Stimulated activated CD4-positive, alpha-beta T cell treated with anti-CD3 and anti-CD28 coated beads, Interleukin-1b, Interleukin-23, amount 100 ng/mL, for 1 hour (primary cell): ENCODE results near the gene TLCD4.
"Not testable (repeated sequence)": the region's sequence is repeated elsewhere in the genome, so short reads cannot be mapped to it uniquely, and the experiment has no call there.

ENCODE experiments used
- DNase-seq, 2 donors: peaks; one replicate each; pipeline ENCODE4 v3.0.0-alpha.2; 2020; ENCODE audit warnings: low read depth in 2 of 2

The TLCD4 gene

DNA sequence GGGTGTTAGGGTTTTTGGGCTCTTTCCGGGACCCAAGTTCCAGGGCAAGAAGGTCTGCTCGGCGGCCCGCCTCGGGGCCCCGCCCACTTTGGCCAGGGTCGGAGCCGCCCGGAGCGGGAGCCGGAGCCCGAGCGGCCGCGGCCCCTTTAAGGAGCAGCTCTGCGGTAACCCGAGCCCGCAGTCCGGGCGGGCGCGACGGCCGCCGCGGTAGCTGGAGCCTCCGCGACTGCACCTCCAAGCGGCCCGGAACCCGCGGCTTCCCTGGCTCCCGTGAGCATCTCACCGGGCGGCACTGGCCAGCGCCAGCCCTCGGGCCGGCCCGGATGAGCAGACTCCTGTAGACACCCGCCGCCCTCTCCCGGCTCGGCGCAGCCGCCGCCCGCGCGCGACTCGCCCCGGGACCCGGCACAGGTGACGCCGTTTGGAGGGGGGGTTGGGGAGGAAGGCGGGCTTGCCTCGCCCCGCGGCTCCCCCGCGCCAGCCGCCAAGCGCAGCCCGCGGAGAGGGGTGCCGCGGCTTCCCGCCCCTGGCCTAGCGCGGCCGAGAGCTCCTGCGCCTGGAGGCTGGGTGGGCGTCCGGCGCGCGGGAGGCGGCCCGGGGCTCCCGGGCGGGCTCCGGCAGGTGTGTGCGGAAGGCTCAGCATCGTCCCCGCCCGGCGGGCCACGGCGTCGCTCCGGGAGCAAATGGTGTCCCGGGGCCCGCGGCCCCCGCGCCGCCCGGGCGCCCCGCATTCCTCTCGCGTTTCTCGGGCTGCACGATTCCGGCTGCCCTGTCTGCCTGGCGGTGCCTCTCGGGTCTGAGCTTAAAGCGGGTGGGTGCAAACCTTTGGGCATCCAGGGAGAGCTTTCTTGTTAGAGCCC, at the start of gene TLCD4:
Gene TLCD4 (plus strand): TSS at position 149 of the 860 bp plus-strand sequence. CDS start 26,547 bp downstream, outside the sequence.
- no peak for DNase-seq

GRCh38 chr1:95067568-95067967, 49.6 kb upstream of the TLCD4 start:
- no peak for DNase-seq

DNA sequence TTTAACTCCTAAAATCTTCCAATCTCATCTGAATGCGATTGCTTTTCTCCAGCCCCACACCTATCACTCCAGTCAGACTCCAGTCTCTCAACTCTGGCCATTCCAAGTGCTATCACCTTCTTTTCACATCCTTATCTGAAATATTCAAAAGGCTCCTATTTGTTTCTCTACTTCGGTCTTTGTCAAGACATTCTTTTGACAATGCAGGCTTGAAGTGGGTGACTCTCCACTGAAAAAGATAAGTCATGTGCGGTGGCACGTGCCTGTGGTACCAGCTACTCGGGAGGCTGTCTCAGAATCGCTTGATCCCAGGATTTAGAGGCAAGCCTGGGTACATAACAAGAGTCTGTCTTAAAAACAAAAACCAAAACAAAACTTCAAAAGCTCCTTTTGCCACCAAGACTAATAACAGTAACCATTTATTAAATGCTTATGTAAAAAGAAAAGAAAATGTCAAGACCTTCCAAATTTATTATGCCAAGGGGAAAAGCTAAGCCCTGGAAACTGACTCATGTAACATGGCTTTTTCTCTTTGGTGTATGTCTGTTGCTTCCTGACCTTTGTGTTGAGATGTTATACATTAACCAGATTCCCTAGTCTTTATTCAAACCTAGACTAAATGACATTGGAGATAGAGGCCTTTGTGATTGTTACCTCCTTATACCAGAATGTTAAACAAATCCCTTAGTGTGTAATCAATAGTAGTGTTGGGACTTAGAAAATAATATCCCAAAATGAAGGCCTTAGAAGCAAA, 48.0 kb upstream of the TLCD4 start:
- DNase-seq, result no peak

DNA sequence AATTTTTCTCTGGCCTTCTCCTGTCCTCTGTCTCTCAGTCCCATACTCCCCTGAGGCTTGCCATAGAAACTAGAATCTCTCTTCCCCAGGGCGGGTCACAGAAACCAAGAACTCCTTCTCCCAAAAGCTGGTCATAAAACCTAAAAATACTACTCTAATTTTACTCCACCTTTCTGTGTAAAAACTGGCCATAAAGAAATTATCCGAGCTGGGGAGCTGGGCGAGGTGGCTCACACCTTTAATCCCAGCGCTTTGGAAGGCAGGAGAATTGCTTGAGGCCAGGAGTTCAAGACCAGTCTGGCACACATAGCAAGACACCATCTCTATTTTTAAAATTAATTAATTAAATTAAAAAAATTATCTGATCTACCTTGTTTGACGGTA, 47.5 kb upstream of the TLCD4 start:
- no peak for DNase-seq

DNA sequence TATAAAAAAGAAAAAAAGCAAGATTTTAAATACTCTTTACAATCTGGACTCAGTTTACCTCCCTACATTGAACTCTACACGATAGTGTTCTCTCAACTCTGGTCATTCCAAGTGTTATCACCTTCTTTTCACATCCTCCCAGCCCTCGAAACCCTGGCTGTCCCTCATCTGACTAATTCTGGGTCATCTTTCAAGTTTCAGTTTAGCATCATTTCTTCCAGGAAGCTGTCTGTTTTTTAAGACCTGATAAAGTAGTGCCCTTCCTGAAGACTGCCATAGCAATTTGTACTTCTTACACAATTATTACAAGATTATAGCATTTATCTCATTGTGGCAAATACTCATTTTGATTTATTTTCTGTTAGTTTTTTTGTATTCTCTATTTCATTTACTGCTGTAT, 45.6 kb upstream of the TLCD4 start:
- DNase-seq, result no peak

- no peak for DNase-seq
Observed at GRCh38 chr1:95072117-95072516, 45.0 kb upstream of the TLCD4 start.

DNA sequence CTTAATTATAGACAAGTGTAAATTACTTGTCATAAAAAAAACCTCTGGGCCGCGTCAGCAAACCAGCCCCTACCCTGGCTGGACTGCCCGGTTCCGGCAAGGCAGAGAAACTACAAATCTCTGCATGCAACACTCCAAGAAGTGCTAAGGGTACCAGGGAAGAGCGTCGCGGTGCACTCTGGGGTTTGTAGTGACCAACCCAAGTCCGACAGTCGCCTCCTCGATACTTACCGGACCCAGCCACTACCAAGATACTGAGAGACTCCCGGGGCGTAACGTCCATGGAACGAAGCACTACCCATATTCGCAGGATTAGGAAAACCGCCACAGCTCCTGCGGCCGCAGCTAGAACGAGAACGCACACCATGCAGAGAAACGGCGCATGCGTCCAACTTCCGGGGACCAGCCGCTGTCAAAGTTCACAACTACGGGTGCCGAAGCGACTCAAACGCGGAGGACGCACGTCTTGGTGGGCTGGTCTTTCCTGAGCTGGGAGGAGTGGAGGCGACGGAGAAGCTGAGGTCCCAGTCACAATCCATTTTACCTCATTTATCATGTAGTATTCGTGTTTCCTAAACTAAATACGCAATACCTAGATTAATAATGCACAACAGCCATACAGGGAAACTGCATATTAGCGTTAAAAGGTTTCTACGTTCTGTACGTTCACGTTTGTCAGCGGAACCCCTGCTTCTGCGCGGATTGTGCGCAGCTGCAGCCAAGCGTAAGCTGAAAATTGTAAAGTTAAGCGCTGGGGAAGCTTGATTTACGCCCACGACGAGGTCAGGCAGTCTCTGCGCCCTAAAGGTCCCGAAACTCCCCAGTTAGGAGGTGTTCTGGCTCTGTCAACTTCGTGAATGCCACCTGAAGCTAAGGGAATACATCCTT, 44.4 kb upstream of the TLCD4 start, which contains the start of gene ALG14:
Gene ALG14 (minus strand): TSS at position 420 of the 888 bp plus-strand sequence. CDS start 53 bp downstream, at position 367.
- peak; percentile 72 to 81 for DNase-seq

DNA sequence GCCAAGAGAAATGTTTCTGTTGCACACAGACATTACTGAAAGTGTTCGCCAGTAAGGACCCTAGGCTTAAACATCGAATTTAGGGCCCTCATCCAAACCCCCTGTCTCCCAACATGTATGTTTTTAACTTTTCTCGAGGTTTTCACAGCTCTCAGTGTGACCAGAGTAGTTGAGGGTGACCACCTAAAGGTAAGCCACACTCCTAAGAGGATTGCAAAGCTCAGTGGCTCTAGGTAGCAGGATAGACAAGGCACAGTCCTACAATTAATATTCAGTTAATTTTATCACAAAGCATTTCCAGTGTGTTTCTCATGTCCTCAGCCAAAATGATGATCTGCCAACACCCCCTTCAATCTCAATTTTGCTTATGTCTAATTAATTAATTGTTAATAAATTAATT, 43.7 kb upstream of the TLCD4 start:
- DNase-seq, result no peak

DNA sequence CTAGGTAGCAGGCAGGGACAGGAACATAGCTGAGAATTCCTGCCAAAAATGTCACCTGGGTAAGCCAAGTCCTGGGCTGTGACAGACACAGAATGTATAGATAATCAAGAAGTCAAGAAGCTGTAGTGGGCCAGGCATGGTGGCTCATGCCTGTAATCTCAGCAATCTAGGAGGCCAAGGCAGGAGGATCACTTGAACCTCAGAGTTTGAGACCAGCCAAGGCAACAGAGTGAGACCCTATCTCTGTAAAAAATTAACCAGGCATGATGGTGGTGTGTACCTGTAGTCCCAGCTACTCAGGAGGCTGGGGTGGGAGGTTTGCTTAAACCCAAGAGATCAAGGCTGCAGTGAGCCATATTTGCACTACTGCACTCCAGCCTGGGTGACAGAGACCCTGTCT, 41.1 kb upstream of the TLCD4 start:
- no peak for DNase-seq

DNA sequence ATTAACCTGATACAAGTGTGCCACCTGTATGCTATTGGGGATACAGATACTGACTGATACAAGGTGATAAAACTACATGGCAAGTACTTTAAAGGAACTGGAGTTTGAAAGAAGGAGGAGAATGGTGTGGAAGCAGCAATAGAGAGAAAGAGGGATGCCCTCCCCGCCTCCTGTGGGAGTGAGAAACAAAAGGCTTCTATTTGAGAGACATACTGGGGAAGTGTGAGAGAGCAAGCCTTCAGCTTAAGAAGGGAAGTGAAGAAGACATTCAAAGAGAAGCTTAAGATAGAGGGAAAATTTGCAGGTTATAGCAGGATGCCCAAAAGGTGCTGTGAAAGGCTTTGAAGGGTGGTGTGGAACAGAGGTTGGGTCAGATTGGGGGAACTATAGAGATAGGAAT, 36.7 kb upstream of the TLCD4 start:
- no peak for DNase-seq

GRCh38 chr1:95080879-95081278, 36.3 kb upstream of the TLCD4 start:
- DNase-seq, result no peak

DNA sequence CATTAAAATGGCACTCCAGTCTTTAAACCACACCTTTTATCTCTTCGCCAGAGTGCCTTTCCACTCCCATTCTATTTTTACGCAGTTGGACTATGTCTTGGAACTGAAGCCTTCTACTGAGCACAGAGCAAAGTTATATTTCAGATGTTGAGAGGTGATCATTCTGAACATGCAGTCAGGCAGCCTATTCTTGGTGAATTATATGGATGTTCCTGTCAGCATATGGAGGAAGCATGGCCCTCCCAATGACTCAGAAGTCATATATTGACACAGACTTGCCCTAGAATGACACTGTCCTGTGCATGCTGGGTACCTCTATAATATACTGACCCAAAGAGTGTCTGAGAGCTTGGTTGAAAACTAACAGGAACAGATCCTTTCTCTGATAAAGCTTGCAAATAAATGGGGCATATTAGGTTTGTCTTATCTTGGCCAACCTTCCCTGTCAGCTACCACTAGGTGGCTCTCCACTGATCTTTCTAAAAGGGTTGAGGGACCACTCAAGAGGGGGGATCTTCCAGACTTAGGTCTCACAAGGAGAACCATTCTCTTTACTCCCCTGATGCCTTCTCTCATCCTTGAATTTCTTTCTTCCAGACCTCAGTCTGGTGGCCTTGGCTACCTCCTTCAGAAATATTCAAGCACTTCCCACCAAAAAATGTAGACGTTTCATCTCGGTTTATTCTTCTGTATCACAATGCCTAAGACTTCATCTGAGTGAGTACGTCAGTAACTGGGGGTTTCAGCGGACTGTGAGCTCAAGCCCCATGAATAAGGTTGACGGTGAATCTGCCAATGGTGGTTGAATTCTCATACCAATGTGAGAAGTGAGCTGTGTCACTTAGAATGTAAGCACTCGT, 32.6 kb upstream of the TLCD4 start:
- no peak for DNase-seq

DNA sequence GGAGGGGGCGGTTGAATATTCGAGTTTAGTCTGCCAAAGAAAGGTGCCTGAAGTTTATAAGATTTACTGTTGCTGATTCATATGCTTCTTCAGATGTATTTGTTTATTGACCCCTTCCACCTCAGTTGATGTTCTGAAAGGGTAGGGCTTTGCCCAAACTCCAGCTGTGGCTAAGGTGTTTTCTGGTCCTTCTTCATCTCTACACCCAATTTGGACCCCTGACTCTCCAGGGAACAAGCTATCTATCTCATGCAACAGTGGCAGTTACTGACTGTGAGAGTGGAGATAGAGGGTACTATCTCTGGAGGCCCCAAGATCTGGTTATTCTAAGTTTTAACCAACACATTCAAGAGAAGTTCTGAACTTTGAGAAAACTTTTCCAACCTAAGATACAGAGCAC, 31.8 kb upstream of the TLCD4 start:
- DNase-seq, result no peak

GRCh38 chr1:95086949-95087533, 30.1 kb upstream of the TLCD4 start:
- no peak for DNase-seq

DNA sequence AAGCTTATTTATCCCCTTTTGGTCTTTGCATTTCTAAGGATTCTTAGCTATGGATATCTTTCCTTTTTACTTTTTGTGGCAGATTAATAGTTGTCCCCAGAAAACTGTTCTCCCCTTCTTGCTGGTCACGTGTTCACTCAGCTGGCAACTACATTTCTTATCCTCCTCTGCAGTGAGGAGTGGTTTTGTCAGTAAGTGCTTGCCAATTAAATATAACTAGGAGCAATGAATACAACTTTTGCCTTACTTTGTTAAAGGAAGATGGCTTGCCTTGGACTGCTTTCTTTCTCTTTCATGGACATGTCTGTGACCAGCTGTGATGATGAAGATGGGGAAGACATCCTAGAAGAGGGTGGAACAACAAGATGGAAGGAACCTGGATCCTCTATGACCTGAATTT, 28.9 kb upstream of the TLCD4 start:
- no peak for DNase-seq

- no peak for DNase-seq
Observed at GRCh38 chr1:95089650-95090287, 27.4 kb upstream of the TLCD4 start.

- DNase-seq, result not testable (repeated sequence)
Observed at GRCh38 chr1:95091290-95091689, 25.9 kb upstream of the TLCD4 start.

DNA sequence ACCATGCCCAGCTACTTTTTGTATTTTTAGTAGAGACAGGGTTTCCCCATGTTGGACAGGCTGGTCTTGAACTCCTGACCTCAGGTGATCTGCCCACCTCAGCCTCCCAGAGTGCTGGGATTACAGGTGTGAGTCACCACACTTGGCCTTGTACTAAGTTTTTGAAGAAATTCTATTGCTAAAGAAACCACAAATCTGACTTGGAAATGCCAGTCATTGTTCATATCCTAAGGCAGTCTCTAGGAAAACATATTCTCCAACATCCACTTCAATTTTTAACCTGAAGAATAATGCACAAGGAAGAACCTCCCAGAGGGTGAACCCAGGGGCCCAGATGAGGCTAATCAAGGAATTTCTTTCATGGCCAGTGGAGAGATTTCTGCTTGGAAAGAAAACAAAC, 24.3 kb upstream of the TLCD4 start:
- not testable (repeated sequence) for DNase-seq

DNA sequence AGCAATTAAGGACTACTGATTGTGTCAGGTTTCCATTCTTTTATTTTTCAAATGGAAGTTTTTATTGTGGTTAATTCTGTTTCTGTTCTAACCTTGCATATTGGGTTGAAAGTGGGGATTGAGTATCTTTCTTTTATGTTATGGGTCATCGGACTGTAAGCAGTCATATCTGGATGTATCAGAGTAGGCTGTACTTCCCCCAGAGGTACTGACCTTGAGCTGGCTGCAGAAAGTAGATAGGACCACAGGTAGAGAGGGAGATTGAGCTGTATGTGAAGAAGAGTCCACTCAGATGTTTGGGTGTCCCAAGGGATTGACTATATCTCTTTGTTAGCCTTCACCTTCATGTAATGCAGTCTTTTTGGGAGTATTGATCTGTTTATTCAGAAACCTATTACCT, 23.9 kb upstream of the TLCD4 start:
- DNase-seq, result no peak

DNA sequence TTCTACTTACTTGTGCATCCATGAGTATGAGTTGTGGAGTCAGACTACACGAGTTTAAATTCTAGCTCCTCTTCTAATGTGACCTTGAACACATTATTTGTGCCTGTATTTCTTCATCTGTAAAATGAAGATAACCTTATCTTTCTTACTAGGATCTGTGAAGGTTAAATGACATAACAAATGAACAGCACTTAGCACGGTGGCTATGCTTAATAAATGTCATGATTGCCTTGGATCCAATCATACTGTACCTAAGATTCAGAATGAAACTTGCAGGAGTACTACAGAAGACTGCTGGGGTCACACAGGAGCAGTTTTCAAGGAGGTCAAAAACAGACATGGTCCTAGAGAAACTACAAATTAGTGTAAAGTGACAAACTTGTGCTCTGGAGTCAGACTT, 22.2 kb upstream of the TLCD4 start:
- DNase-seq, result no peak
